ENCODE results near the gene ATE1. TPM values are rescaled to one million over a fixed set of nuclear protein-coding genes. Genes with fewer than 3 reads are reported as not detected.
A peak's percentile ranks its signal among the peaks of the same experiment; 100 is the strongest.
"Not testable (repeated sequence)": the region's sequence is repeated elsewhere in the genome, so short reads cannot be mapped to it uniquely, and the experiment has no call there.

ATE1 gene
- total and polyA plus RNA-seq, 10 of the 15 experiments (the other 5 are each of a cell fraction or from before 2014, with no cell fraction given) = 4.3 to 22.7 (median 15.9) TPM

GRCh38 chr10:121828045-121828444, 99.8 kb downstream of the ATE1 start:
- POLR2A ChIA-PET = interaction anchor here (0.9 to 1.3 kb wide), 2 partner anchors 9 to 14 kb away, joined by 3 to 4 read pairs; no protein-coding TSS in a partner anchor
- Histone ChIP-seq H3K4me1 (ENCODE audit: control insufficient read depth, insufficient read depth, low read length) (no peaks in the 10 kb centered on the region), H3K4me2 (ENCODE audit: control insufficient read depth, insufficient read depth) (no peak overlapping the region), H4K20me1 (ENCODE audit: control insufficient read depth, insufficient read depth) (no peaks in the 10 kb centered on the region), H3K27ac (ENCODE audit: control insufficient read depth, insufficient read depth) (no peak overlapping the region), H3K9me3 (replicated peaks; ENCODE audit: control insufficient read depth, insufficient read depth, low read length) (no peaks in the 10 kb centered on the region; the same call in 2 of the 3 replicates), H3K36me3 (ENCODE audit: control insufficient read depth in 2 of 2, insufficient read depth in 2 of 2, low read length in 1 of 2) (peaks cover 0 to 4% of the 10 kb centered on the region in 2 experiments; a peak in 3 of 4 replicates), H3K4me3 (no peak overlapping the region), H3K9ac (ENCODE audit: control insufficient read depth, insufficient read depth, low read length) (no peak overlapping the region), H3K79me2 (ENCODE audit: control insufficient read depth, insufficient read depth, low read length) (no peaks in the 10 kb centered on the region), H3K27me3 (replicated peaks in 1 of 2; ENCODE audit: control insufficient read depth in 2 of 2, insufficient read depth in 2 of 2, low read length in 1 of 2) (no peaks in the 10 kb centered on the region), H2AFZ (ENCODE audit: control insufficient read depth, low read depth, low read length) (no peak overlapping the region)
- in situ Hi-C loops (cut with MboI) (no loop called here), intact Hi-C loops (cut with micrococcal nuclease; ENCODE audit: unreplicated experiment) (loop anchor here (5.0 kb wide), 1 partner anchor 76 kb away; no protein-coding TSS in a partner anchor)
- 0 out of 2 replicates have a peak, but pooled peaks have one; percentile 45 for TF ChIP-seq ATF7 (IDR thresholded peaks at IDR 0.05; ENCODE audit: low read depth)
- TF ChIP-seq EP300 (IDR thresholded peaks at IDR 0.05; ENCODE audit: borderline replicate concordance in 1 of 2, control insufficient read depth in 1 of 2, low read depth in 2 of 2, low read length in 2 of 2) = 0 out of 4 replicates have a peak, but pooled peaks of 1 of the 2 experiments have one; percentile 31
- no peak for TF ChIP-seq YBX1 (IDR thresholded peaks at IDR 0.05)
- SMC1A ChIA-PET (ENCODE audit: uncharacterized antibody, unreplicated experiment) = interaction anchor here (1.1 to 2.5 kb wide), 5 partner anchors 9 to 59 kb away, joined by 3 to 11 read pairs (median 6); no protein-coding TSS in a partner anchor
- DNase-seq (ENCODE audit: low read depth, low spot score) (no peak), FAIRE-seq (no peak), ATAC-seq (peak; percentile 85)
- no TSS peak for BruUV-seq (replicated peaks)
- WGBS (ENCODE audit: insufficient coverage, insufficient replicate concordance, low lambda C conversion rate, missing lambda C conversion rate) = 70% methylated on average over 5 of the region's 5 CpGs
- CTCF ChIA-PET = interaction anchor here (1.5 to 7.6 kb wide), 4 partner anchors 9 to 71 kb away, joined by 6 to 81 read pairs (median 8); no protein-coding TSS in a partner anchor
- RAD21 ChIA-PET (ENCODE audit: unreplicated experiment) = no interaction called here

GRCh38 chr10:121826773-121827172, 101.1 kb downstream of the ATE1 start:
- POLR2A ChIA-PET; H3K9ac ChIP-seq (ENCODE audit: control insufficient read depth, insufficient read depth, low read length); H3K4me3 ChIP-seq; DNase-seq (ENCODE audit: low read depth, low spot score); H3K4me2 ChIP-seq (ENCODE audit: control insufficient read depth, insufficient read depth); H3K27me3 ChIP-seq (replicated peaks in 1 of 2; ENCODE audit: control insufficient read depth in 2 of 2, insufficient read depth in 2 of 2, low read length in 1 of 2); BruUV-seq (replicated peaks); H2AFZ ChIP-seq (ENCODE audit: control insufficient read depth, low read depth, low read length); H3K4me1 ChIP-seq (ENCODE audit: control insufficient read depth, insufficient read depth, low read length); in situ Hi-C loops (cut with MboI); ATAC-seq; FAIRE-seq; H3K27ac ChIP-seq (ENCODE audit: control insufficient read depth, insufficient read depth); H3K79me2 ChIP-seq (ENCODE audit: control insufficient read depth, insufficient read depth, low read length); RAD21 ChIA-PET (ENCODE audit: unreplicated experiment); H4K20me1 ChIP-seq (ENCODE audit: control insufficient read depth, insufficient read depth); H3K9me3 ChIP-seq (replicated peaks; ENCODE audit: control insufficient read depth, insufficient read depth, low read length); H3K36me3 ChIP-seq (ENCODE audit: control insufficient read depth in 2 of 2, insufficient read depth in 2 of 2, low read length in 1 of 2): not testable (repeated sequence)
- intact Hi-C loops (cut with micrococcal nuclease; ENCODE audit: unreplicated experiment) = loop anchor here (5.0 kb wide), 1 partner anchor 74 kb away; no protein-coding TSS in a partner anchor
- ChIA-PET SMC1A (ENCODE audit: uncharacterized antibody, unreplicated experiment) (interaction anchor here (0.7 to 3.8 kb wide), 4 partner anchors 10 to 149 kb away, joined by 3 to 30 read pairs (median 7); no protein-coding TSS in a partner anchor), CTCF (interaction anchor here (0.7 to 7.6 kb wide), 3 partner anchors 10 to 1763 kb away, joined by 3 to 81 read pairs (median 7); no protein-coding TSS in a partner anchor)
- 96% methylated on average over 5 of the region's 5 CpGs for WGBS (ENCODE audit: insufficient coverage, insufficient replicate concordance, low lambda C conversion rate, missing lambda C conversion rate)

All from GM12878 (cell line).